ENCODE data around the gene TERT. TPM values are rescaled to one million over a fixed set of nuclear protein-coding genes. Genes with fewer than 3 reads are reported as not detected.

Gene TERT
- total and polyA plus RNA-seq, 2 of the 4 experiments (the other 2 are of a cell fraction) = not detected

DNA sequence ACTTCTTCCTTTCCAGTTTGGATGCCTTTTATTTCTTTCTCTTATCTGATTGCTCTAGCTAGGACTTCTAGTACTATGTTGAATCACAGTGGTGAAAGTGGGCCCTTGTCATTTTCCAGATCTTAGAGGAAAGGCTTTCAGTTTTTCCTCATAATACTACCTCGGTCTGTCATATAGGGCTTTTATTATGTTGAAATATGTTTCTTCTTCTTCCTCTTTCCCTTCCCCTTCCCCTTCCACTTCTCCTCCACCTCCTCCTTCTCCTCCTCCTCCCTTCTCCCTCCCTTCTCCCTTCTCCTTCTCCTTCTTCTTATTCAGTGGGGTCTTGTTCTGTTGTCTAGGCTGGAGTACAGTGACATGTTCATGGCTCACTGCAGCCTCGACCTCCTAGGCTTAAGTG lies 9.2 kb upstream of the TERT start:
- Histone ChIP-seq H2AK9ac (replicated peaks; ENCODE audit: low read depth, low read length, poor library complexity) (no peak overlapping the region), H4K5ac (ENCODE audit: low read depth, low read length) (no peak overlapping the region), H3K9me3 (ENCODE audit: control insufficient read depth, insufficient read depth, low read length) (no peaks in the 10 kb centered on the region; the same call in 1 of the 2 replicates), H4K8ac (ENCODE audit: low read depth in 2 of 2, low read length in 2 of 2) (no peak overlapping the region), H3K4me1 (ENCODE audit: control insufficient read depth, insufficient read depth, low read length) (no peaks in the 10 kb centered on the region), H2BK5ac (ENCODE audit: low read depth, low read length, poor library complexity, severe bottlenecking) (no peak overlapping the region), H3K4ac (ENCODE audit: low read depth, low read length) (no peak overlapping the region), H4K91ac (ENCODE audit: insufficient read depth, low read depth, low read length) (no peak overlapping the region), H3K9ac (ENCODE audit: low read depth, low read length) (no peak overlapping the region), H3K14ac (replicated peaks; ENCODE audit: low read depth, low read length) (no peak overlapping the region), H2AK5ac (ENCODE audit: low read depth, low read length) (no peak overlapping the region), H3K56ac (ENCODE audit: extremely low read depth, insufficient read depth, low read length) (no peak overlapping the region), H2BK20ac (ENCODE audit: low read depth, low read length) (no peak overlapping the region), H3K4me3 (ENCODE audit: insufficient read depth, low read depth, low read length) (no peak overlapping the region), H2BK15ac (ENCODE audit: low read depth, low read length) (no peak overlapping the region), H3K79me1 (ENCODE audit: low read depth in 1 of 2, low read length in 2 of 2) (no peaks in the 10 kb centered on the region), H2AFZ (replicated peaks; ENCODE audit: low read length, poor library complexity) (no peak overlapping the region), H4K20me1 (ENCODE audit: insufficient read depth, low read length) (no peaks in the 10 kb centered on the region), H3K36me3 (ENCODE audit: control insufficient read depth, insufficient read depth, low read length) (no peaks in the 10 kb centered on the region), H3K27me3 (ENCODE audit: control insufficient read depth, insufficient read depth, low read length) (peaks cover 12% of the 10 kb centered on the region; the same call in 1 of the 2 replicates), H3K18ac (ENCODE audit: low read depth, low read length) (no peak overlapping the region), H3K9me1 (ENCODE audit: insufficient read depth, low read length) (no peaks in the 10 kb centered on the region), H3K27ac (ENCODE audit: insufficient read depth, low read length) (no peak overlapping the region), H3K4me2 (ENCODE audit: low read depth, low read length) (no peak overlapping the region), H2BK120ac (ENCODE audit: low read depth, low read length) (no peak overlapping the region), H3K23ac (ENCODE audit: low read depth, low read length) (no peak overlapping the region)
- DNase-seq = no peak
- intact Hi-C loops (cut with micrococcal nuclease) = no loop called here
- WGBS, 2 experiments (ENCODE audit: extremely low coverage in 2 of 2, insufficient read length in 1 of 2) = no CpG with 5 or more reads among the region's 2 CpGs
- ChIA-PET POLR2A (ENCODE audit: unreplicated experiment) (no interaction called here), CTCF (no interaction called here)
- TF ChIP-seq MAZ (IDR thresholded peaks at IDR 0.05; ENCODE audit: borderline replicate concordance, low read depth, low read length) (no peak), MXI1 (IDR thresholded peaks at IDR 0.05; ENCODE audit: borderline replicate concordance, low read depth, low read length) (no peak), RCOR1 (IDR thresholded peaks at IDR 0.05; ENCODE audit: insufficient replicate concordance, low read length) (no peak), BHLHE40 (IDR thresholded peaks at IDR 0.05; ENCODE audit: low read depth, low read length) (no peak), MAFK (IDR thresholded peaks at IDR 0.05; ENCODE audit: low read depth, low read length) (no peak), POLR2A (IDR thresholded peaks at IDR 0.05; ENCODE audit: low read depth, low read length) (no peak), SMC3 (IDR thresholded peaks at IDR 0.05; ENCODE audit: low read depth, low read length) (no peak), NFE2L2 (IDR thresholded peaks at IDR 0.05; ENCODE audit: low read depth, low read length) (no peak), RFX5 (IDR thresholded peaks at IDR 0.05; ENCODE audit: low read depth, low read length) (no peak), FOS (IDR thresholded peaks at IDR 0.05; ENCODE audit: low read depth, low read length) (no peak), CHD1 (IDR thresholded peaks at IDR 0.05; ENCODE audit: low read depth, low read length) (no peak), CEBPB (IDR thresholded peaks at IDR 0.05; ENCODE audit: low read depth, low read length) (no peak), RAD21 (IDR thresholded peaks at IDR 0.05; ENCODE audit: low read length) (no peak)
- TF ChIP-seq, protein P1, sequence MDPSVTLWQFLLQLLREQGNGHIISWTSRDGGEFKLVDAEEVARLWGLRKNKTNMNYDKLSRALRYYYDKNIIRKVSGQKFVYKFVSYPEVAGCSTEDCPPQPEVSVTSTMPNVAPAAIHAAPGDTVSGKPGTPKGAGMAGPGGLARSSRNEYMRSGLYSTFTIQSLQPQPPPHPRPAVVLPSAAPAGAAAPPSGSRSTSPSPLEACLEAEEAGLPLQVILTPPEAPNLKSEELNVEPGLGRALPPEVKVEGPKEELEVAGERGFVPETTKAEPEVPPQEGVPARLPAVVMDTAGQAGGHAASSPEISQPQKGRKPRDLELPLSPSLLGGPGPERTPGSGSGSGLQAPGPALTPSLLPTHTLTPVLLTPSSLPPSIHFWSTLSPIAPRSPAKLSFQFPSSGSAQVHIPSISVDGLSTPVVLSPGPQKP (IDR thresholded peaks at IDR 0.05; ENCODE audit: borderline replicate concordance, low read depth, low read length) = no peak
- TF ChIP-seq, protein P2, sequence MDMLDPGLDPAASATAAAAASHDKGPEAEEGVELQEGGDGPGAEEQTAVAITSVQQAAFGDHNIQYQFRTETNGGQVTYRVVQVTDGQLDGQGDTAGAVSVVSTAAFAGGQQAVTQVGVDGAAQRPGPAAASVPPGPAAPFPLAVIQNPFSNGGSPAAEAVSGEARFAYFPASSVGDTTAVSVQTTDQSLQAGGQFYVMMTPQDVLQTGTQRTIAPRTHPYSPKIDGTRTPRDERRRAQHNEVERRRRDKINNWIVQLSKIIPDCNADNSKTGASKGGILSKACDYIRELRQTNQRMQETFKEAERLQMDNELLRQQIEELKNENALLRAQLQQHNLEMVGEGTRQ (IDR thresholded peaks at IDR 0.05; ENCODE audit: low read depth, low read length) = no peak
- TF ChIP-seq, protein P3, sequence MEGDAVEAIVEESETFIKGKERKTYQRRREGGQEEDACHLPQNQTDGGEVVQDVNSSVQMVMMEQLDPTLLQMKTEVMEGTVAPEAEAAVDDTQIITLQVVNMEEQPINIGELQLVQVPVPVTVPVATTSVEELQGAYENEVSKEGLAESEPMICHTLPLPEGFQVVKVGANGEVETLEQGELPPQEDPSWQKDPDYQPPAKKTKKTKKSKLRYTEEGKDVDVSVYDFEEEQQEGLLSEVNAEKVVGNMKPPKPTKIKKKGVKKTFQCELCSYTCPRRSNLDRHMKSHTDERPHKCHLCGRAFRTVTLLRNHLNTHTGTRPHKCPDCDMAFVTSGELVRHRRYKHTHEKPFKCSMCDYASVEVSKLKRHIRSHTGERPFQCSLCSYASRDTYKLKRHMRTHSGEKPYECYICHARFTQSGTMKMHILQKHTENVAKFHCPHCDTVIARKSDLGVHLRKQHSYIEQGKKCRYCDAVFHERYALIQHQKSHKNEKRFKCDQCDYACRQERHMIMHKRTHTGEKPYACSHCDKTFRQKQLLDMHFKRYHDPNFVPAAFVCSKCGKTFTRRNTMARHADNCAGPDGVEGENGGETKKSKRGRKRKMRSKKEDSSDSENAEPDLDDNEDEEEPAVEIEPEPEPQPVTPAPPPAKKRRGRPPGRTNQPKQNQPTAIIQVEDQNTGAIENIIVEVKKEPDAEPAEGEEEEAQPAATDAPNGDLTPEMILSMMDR (conservative IDR thresholded peaks at IDR 0.05; ENCODE audit: low read depth, low read length) = no peak
- in situ Hi-C loops (cut with MboI; ENCODE audit: low sequenced_read_pairs) = no loop called here
- no TSS peak for BruUV-seq (replicated peaks)
- dilution Hi-C loops (cut with HindIII; ENCODE audit: low sequenced_read_pairs, unreplicated experiment) = no loop called here
- no peak for ATAC-seq (ENCODE audit: low read depth)
